Upper lobe of left lung (tissue), 4 donors: ENCODE results near the gene C16orf86.

Source experiments
- EP300 ChIP-seq, 4 donors: sonication (generic); formaldehyde crosslinking; IDR thresholded peaks; one replicate each; pipeline ENCODE4 v1.5.1; 2017; ENCODE audit warnings: antibody characterized with exemption in 4 of 4, control low read depth in 2 of 4
- POLR2A ChIP-seq, 4 donors: fragments of 450-650 bp; IDR thresholded peaks; one replicate each; pipeline ENCODE4 v1.5.1; 2016 to 2017; ENCODE audit warnings: antibody characterized with exemption in 4 of 4, mild to moderate bottlenecking in 2 of 4
- POLR2AphosphoS5 ChIP-seq, 2 donors: sonication (generic); formaldehyde crosslinking; IDR thresholded peaks; one replicate each; pipeline ENCODE4 v1.5.1; 2017; ENCODE audit warnings: antibody characterized with exemption in 2 of 2
- TF ChIP-seq, protein P1 (sequence below), 6 experiments: fragments of 450-650 bp in 4 of 6; fragments of 200-600 bp in 2 of 6; sonication (generic) in 2 of 6; IDR thresholded peaks; one replicate each; pipeline ENCODE4 v1.5.1; 2016 to 2019; ENCODE audit warnings: antibody characterized with exemption in 6 of 6

DNA sequence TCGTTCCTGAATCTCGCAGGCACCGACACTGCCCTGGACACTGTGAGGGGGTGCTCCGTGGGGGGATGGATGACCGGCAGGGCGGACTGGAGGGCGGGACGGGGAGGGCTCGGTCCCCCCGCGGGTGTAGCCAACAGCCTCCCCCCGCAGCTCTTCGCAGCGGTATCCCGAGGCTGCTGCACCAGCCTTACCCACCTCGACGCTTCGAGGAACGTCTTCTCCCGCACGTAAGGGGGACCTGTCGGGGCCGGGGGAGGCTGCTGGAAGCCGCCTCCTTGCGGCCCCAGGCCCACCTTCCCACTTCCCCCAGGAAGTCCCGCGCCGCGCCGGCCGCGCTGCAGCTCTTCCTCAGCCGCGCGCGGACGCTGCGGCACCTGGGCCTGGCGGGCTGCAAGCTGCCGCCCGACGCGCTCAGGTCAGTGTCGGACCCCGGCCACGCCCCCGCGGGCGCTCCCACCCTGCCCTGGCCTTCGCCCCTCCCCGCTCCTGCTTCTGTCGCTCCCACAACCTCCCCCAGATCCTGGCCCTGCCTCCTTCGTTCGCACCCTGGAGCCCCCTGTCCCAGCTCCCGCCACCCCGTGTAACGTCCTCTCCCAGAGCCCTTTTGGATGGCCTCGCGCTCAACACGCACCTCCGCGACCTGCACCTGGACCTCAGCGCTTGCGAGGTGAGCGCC is 18.4 kb upstream of the C16orf86 start:
- TF ChIP-seq POLR2AphosphoS5 (IDR thresholded peaks at IDR 0.05) (no peak), EP300 (IDR thresholded peaks at IDR 0.05) (no peak), POLR2A (IDR thresholded peaks at IDR 0.05) (no peak)
- TF ChIP-seq, protein P1, sequence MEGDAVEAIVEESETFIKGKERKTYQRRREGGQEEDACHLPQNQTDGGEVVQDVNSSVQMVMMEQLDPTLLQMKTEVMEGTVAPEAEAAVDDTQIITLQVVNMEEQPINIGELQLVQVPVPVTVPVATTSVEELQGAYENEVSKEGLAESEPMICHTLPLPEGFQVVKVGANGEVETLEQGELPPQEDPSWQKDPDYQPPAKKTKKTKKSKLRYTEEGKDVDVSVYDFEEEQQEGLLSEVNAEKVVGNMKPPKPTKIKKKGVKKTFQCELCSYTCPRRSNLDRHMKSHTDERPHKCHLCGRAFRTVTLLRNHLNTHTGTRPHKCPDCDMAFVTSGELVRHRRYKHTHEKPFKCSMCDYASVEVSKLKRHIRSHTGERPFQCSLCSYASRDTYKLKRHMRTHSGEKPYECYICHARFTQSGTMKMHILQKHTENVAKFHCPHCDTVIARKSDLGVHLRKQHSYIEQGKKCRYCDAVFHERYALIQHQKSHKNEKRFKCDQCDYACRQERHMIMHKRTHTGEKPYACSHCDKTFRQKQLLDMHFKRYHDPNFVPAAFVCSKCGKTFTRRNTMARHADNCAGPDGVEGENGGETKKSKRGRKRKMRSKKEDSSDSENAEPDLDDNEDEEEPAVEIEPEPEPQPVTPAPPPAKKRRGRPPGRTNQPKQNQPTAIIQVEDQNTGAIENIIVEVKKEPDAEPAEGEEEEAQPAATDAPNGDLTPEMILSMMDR (IDR thresholded peaks at IDR 0.05): no peak
